IPS-18c (cell line): Measurements from ENCODE around the gene SLC24A5.

Experiments used
- H3K4me3 ChIP-seq: 2 replicates; pipeline ENCODE4 v1.7.0; 2013; ENCODE audit warnings: low read depth, mild to moderate bottlenecking, low read length, moderate library complexity; ENCODE audit not compliant: insufficient read depth
- H3K9me3 ChIP-seq: one replicate; pipeline ENCODE4 v1.6.1; 2013; ENCODE audit warnings: mild to moderate bottlenecking, low read length, moderate library complexity; ENCODE audit not compliant: control insufficient read depth, insufficient read depth

SLC24A5 gene

DNA sequence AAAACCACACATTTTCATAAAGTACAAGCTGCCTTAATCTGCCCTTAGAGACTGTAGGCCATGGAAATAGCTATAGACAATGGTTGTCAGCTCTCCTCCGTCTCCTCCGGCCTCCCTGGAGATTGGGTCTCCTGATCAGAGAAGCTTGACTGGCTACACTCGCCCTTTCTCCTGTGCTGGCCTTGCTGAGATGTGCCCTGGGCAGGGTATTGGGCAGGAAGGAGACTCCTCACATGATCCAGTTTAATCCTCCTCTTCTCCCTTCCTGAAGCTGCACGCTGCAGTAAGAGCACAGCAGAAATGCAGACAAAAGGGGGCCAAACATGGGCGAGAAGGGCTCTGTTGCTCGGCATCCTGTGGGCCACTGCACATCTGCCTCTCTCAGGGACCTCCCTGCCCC, at the start of gene SLC24A5:
Gene SLC24A5 (plus strand): TSS at position 246 of the 400 bp plus-strand sequence. CDS start 55 bp downstream, at position 301.
- Histone ChIP-seq H3K9me3 (no peaks in the 10 kb centered on the region), H3K4me3 (no peak within 1 kb of the TSS)

DNA sequence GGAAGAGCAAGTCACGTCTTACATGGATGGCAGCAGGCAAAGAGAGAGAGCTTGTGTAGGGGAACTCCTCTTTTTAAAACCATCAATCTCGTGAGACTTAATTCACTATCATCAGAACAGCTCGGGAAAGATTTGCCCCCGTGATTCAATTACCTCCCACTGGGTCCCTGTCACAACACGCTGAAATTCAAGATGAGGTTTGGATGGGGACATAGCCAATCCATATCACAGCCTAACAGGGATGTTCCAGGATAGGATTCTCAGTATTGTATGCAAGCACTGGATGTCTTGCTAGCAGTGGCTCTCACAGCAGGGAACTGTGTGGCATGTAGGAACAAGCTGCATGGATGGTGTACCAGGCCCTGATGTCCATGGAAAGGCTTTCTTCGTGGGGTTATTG, 47.8 kb upstream of the SLC24A5 start:
- peaks cover 4% of the 10 kb centered on the region for H3K9me3 ChIP-seq
- H3K4me3 ChIP-seq = no peak overlapping the region

DNA sequence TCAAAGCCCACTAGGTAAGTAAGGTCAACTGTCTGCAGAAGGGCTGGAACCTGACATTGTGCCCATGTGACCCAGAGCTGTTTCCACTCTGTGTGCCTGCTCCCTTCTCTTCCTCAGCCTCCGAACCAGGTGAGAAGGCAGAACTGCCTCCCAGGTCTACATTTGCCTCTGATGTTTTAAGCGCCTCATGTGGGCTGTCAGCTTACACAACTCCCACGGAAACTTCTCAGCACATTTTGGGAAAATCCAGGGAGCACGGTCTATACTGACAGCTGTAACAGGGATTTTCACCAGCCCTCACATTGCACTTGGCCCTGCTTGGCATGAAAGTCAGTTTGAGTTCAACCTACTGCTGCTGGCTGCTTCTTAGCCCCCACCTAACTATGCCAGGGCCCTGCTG, 46.9 kb upstream of the SLC24A5 start:
- peaks cover 4% of the 10 kb centered on the region for H3K9me3 ChIP-seq
- no peak overlapping the region for H3K4me3 ChIP-seq

DNA sequence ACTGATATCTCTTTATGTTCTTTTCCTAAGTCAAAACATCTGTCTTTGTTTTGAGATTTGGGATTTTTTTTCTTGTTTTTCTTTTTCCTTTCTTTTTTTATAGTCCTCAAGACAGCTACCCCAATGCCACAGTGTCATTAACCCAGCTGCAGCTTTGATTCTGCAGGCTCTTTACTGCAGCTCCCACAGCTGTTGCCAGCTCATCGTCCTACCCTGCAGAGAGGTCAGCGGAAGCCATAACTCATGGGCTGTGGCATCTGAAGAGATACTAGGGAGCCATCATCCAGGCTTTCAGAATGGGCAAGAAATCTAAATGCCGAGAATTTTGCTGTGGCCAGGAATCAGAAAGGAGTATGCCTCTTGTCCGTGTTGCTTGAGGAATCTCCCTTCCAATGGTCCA, 44.3 kb upstream of the SLC24A5 start:
- Histone ChIP-seq H3K9me3 (peaks cover 4% of the 10 kb centered on the region), H3K4me3 (no peak overlapping the region)

DNA sequence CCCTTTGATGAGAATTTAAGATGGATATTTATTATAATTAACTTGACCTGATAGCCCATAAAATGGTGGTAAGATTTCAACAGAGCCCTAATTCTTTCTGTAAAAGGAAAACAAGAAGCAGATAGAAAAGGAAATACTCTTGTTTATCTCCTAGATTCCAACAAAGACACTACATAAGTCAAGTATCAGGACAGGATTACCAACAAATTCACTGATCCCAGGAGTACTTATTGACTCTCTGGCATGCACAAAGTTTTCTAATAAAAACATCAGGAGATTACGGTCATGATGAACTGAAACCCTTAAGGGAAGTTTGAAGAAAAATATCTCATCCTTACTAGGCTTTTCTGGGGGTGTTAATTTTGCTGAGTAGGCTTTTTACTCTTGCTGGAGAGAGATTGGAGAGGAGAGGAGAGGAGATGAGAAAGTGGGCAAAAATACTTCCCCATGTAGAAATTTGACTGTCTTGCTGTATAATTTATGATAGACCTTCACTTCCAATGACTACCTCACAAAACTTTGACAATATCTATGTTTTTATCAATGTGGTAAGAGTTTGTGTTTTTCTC, 43.1 kb upstream of the SLC24A5 start:
- Histone ChIP-seq H3K9me3 (peaks cover 2% of the 10 kb centered on the region), H3K4me3 (no peak overlapping the region)

DNA sequence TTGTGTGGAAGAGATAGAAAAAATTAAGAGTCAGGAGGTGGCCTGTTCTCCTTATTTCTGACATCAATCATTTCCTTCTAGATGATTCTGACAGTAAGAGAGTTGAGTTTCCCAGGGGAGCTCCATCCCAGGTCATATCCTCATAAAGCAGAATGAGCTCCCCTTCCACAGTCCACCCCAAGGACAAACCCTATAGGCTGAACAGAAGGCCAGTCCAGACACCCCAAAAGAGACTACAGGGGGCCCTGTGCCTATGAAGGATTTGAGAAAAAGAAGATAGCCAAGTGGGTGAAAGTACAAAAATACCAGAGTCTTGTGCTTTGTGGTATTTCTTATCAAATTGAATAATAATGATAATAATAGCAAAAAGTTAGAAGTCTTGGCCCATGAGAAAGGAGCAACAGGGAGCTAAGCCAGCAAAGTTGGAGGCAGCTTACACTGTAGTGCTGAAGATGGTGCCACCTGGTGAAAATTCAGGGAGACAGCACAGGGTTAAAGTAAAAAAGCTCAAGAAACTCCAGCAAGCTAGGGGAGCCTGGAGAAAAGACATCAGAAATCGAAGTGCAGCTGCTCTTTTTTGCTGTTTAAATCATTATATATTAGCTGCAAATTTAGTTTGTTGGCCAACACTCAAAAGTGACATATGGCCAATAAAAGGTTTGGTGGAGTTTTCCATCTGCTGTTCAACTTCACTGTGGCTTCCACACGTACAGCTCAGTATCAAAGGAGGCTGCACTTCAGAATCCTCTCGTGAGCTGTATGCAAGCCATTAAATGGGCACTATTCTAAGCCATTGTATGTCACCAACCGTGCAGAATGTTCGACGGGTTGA, 35.8 kb upstream of the SLC24A5 start:
- H3K9me3 ChIP-seq = peaks cover 3% of the 10 kb centered on the region
- H3K4me3 ChIP-seq = no peak overlapping the region

DNA sequence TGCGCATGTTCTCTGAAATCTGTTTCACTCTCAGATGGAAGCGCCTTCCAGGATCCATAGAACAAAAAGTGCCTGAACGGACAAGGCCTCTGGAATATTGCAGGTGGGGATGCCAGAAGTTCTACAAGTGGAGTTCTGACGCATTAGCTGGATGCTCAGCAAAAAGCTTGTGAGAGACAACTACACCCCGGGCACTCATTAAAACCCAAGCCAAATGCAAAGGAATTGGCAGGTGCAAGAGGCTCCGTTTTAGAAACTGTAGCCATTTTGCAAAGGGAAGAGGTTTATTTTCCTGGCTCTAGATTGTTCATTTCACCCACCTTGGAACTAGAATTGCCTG, 35.2 kb upstream of the SLC24A5 start:
- Histone ChIP-seq H3K9me3 (peaks cover 3% of the 10 kb centered on the region), H3K4me3 (no peak overlapping the region)

DNA sequence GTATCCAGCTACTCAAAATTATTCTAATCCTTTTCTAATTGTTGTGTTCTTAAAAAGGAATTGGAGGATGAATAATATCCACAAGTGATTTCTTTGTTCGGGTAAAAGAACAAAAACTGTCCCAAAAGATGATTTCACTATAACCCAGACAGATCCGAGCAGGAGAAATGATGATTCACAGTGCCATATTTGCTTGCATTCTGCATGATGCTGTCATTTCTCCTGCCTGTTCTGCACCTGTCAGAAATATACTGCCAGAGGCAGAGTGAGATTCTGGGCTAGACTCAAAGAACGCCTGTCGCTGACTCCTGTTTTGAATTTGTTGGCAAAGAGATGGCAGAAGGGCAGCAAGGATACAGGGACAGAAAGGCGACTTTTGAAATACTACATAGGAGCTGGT, 34.7 kb upstream of the SLC24A5 start:
- Histone ChIP-seq H3K9me3 (peaks cover 3% of the 10 kb centered on the region), H3K4me3 (no peak overlapping the region)

DNA sequence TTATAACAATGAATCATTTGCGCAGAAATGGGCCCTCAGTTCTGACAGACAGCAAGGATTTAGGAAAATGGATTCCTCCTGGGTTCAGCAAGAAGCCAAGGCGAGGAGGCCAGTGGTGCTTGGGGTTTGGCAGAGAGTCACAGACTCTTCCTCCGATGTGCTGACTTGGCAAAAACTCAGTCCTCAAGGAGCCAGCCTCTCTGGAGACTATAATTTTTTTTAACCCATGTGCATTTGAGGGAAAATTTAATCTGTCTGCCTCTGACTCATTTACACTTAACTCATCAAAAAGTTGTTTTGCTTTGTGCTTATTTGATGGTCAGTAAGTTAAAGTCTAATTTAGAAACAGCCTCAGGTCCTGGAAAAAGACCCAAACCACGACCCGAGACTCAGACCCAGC, 34.2 kb upstream of the SLC24A5 start:
- peaks cover 3% of the 10 kb centered on the region for H3K9me3 ChIP-seq
- H3K4me3 ChIP-seq = no peak overlapping the region

DNA sequence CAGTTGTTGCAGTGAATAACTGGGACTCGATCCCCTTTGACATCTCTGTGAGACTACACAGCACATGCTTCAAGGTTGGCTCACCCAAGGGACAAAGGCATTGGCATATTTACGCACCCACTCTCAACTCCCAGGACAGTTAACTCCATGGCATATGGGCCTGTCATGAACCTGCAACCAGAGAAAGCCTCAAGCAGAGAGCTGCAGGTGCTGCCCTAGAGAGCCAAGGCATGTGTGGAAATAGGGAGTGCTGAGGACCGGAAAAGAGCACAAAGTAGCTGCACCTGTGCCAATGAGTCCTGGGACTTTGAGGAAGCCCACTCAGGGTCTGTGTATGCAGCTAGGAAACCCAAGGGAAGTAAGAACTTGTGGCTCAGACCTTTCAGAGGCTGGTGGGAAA, 32.9 kb upstream of the SLC24A5 start:
- Histone ChIP-seq H3K4me3 (no peak overlapping the region), H3K9me3 (peaks cover 3% of the 10 kb centered on the region)

DNA sequence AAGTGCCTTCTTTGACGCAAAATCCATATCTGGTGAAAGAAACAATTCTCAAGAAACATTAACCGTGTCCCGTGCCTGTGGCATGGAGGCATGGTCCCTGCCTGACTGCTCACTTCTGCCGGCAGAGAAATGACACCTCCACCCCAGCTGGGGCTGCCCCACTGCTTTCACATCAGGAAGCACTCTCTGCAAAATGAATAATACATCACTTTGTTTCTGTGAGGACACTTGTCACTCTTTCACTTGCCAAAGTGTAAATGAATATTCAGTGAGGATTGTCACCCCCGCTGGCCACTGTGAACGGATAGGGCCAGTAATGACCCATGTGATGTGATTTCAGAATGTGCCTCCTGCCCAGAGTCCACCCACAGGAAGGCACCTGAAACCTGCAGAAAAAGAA, 31.1 kb upstream of the SLC24A5 start:
- Histone ChIP-seq H3K4me3 (no peak overlapping the region), H3K9me3 (peaks cover 3% of the 10 kb centered on the region)

DNA sequence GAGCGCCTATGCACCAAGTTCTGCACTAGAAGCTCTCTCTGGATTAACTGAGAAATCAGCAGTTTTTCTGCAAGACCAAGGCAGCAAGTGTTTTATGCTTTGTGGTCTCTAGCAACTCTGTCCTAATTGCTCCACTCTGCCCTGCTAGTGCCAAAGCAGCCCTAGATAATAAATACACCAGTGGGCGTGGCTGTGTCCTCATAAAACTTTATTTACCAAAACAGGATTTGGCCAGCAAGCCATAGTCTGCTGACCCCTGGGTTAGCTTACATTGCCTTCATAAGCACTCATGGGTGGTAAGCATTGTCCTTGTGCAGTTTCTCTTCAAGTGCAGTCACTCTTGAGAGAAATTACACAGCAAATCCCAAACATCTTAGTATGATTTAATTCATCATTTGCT, 30.7 kb upstream of the SLC24A5 start:
- H3K9me3 ChIP-seq = peaks cover 3% of the 10 kb centered on the region
- no peak overlapping the region for H3K4me3 ChIP-seq

DNA sequence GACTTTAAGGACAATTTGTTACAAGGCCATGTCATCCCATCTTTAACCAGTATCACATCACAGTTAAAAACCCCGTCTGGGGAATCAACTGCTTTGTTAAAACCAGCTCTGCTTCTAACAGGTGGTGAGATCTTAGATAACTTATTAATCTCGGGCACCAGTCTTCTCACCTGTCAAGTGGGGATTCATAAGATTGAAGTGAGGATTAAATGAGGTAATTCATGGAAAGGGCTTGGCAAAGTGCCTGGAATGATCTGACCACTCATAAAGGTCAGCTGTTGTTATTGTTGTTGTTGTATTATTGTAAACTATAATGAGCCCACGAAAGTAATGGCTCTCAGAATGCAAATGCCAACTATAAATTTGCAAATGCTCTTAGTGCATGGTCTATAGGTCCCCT, 30.1 kb upstream of the SLC24A5 start:
- Histone ChIP-seq H3K4me3 (no peak overlapping the region), H3K9me3 (peaks cover 3% of the 10 kb centered on the region)

DNA sequence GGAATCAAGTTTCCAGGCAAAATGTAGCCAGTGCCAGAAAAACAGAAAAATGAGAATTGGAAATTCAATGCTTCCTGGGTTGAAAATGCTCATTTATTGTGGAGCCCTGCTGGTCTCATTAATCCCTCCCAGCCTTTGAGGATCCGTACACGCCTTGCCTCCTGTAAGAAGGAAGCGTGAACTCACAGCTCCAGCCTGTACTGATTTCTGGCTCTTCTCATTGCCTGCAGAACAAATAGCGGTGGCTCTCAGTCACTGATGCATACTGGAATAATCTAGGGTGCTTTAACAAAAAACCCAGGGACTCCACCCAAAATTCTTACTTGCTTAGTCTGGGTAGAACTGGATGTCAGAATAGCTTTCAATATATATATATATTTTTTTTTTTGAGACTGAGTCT, 29.3 kb upstream of the SLC24A5 start:
- no peak overlapping the region for H3K4me3 ChIP-seq
- peaks cover 3% of the 10 kb centered on the region for H3K9me3 ChIP-seq

DNA sequence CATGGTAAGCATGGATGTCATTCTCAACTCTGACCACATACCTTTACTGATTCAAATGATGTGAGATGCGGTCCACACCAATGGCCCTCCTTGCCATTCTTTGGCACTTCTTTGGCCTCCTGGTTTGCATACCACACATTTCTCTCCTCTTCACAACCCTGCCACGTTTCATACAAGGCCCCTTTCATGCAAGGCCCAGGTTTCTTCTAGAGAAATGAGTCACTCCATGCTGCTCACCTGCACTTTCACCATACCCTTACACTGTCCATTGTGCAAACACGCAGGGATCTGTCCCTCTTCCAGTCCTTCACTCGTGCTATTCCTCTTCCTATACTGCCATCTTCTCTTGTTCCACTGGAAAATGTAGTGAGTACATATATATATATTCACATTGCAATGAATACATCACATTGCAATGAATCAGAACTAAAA, 24.4 kb upstream of the SLC24A5 start:
- H3K9me3 ChIP-seq = no peaks in the 10 kb centered on the region
- no peak overlapping the region for H3K4me3 ChIP-seq

DNA sequence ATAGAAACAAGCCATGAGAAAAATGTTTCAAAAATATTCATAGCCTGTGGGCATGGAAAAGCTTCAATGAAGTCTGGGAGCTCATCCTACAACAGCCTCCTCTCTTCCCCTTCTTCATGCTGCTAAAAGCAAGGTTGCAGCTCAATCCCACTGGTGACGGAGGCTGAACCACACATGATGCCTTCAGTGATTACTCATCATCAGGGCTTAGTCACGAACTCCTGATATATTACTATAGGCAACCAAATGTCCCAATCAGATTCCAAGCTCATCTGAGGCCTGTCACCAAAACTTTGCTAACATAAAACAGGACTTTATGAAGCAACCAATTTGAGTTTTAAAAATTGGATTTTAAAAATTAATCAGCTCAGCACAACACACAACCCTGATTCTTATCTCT, 24.0 kb upstream of the SLC24A5 start:
- Histone ChIP-seq H3K4me3 (no peak overlapping the region), H3K9me3 (no peaks in the 10 kb centered on the region)

DNA sequence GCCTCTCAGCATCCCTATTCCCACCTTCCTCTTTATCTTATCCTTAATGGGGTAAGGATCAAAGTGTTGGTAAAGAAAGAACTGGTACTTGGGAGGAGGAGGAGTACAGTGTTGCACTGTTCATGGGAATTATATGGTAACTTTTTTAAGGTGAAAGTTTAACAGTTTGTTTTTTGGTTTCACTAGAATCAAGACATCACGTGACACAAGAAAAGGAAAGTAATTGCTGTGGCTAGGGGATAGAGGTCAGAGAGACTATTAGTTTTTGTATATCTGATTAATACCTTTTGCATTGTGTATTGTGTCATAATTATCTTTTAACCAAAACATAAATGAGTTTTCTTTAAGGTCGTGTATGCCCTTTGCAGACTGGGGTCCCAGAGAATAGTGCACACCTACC, 23.5 kb upstream of the SLC24A5 start:
- Histone ChIP-seq H3K4me3 (no peak overlapping the region), H3K9me3 (no peaks in the 10 kb centered on the region)

DNA sequence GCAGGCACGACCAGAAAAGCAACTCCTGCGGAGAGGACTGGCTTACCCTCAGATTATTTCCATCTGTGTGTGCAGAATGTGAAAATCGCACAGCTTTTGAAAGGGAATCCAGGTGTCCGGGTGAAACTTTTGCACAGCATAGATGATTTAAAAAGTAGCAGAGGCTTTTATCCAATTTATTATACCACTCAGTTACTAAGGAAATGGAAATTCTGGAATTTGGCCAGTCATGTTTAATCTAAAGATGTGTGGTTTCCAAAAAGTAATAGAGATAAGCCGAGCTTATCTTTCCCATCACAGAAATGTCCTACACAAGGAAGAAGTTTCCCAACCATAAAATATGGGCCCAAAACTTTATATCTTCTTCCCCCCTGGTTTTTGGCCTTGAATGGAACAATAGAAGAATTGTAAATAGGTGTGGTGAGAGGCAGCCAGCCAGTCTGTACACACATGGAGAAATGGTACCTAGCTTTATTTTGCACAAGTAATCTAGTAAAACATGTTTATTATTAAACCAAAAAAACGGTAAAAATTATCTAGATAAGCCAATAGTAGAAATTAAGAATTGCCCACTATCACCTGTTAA, 19.3 kb upstream of the SLC24A5 start:
- H3K4me3 ChIP-seq = no peak overlapping the region
- no peaks in the 10 kb centered on the region for H3K9me3 ChIP-seq
